KBM-7 (cell line): ENCODE results near the gene LMO4.

Experiments used
- DNase-seq: peaks from one replicate; pipeline ENCODE4 v3.0.0-alpha.2; 2015
- in situ Hi-C: fragments of 300-500 bp; cut with MboI; formaldehyde crosslinking; loops from 2 replicates; pipeline ENCODE4 v1.14.3; 2020; ENCODE audit warnings: low sequenced_read_pairs, low pct_unique_long_range_greater_than_20kb, mixed read lengths

The LMO4 gene, protein sequence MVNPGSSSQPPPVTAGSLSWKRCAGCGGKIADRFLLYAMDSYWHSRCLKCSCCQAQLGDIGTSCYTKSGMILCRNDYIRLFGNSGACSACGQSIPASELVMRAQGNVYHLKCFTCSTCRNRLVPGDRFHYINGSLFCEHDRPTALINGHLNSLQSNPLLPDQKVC

DNA sequence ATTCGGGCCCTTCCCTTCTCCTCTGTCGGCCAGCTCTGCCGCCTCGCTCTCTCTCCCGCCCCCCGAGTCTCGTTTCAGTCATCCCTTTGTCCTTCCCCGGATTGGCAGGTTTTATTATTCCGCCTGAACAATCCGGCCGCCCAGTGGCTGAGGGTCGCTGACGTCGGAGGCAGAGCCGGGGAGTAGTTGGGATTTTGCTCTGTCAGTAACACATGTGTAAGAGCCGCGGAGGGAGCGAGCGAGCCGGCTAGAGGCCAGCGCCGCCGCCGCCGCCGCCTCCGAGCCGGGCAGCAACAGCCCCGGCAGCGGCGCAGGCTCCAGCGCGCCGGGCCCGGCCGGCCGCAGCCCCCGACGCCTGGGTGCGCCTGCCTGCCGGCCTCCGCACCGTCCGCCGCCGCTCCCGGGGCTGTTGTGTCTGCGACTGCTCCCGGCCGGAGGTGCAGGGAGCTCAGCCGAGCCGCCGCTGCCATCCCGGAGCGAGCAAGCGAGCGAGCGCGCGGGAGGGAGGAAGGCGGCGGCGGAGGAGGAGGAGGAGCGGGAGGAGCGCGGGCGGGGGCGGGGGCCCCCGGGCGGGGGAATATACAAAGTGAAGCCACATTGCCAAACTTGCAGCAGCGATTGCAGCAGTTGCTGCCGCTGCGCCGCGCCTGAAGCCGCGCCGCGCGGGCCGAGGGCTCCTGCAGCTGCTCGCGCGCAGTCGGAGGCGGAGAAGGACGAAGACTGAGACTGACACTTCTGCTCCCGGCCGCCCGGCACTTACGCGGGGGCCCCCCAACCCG, at the start of gene LMO4:
TSS of gene LMO4 (plus strand) at position 609 of the 779 bp plus-strand sequence. CDS start 3,136 bp downstream, outside the sequence.
- DNase-seq, result peak; percentile 98
- in situ Hi-C loops, result no loop called here

DNA sequence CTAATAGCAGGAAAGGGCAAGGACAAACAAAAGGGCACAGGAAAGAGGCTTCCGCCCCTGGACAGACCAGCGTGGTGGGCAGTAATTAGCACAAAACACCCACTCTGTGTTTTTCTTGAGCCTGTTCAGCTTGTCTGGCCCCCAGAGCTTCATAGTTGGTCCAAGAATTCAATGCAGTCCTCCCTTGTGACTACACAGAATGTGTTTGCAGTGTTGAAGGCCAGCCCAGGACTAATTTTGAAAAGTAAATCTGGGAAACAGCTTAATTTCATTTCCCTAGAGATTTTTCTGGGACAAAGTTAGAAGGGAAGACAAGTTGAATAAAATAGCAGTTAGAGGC, 49.2 kb upstream of the LMO4 start:
- no peak for DNase-seq
- in situ Hi-C loops, result no loop called here

DNA sequence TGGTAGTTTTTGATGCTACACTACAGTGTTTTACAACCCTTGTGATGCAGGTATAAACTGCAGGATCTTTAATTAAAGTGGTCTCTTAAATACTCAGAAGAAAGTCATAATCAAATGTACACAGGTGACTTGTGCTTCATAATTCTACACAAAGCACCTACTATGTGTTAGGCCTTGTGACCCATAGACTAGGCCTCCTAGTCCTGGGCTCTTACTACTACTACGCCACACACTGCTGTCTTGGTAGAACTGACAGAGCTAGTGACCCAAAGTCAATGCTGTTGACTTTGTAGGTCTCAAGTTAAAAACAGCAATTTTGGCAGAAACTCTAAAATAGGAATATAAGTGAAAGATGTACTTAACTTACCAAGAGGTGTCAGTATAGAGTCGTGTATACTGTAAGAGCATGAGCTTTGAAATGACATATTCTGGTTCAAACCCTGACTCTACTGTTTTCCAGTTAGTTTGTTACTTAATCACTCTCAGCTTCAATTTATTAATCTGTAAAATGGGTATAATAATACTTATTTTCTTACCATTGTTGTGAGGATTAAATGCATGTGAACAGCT, 48.6 kb upstream of the LMO4 start:
- DNase-seq, result peak; percentile 9
- in situ Hi-C loops, result no loop called here

DNA sequence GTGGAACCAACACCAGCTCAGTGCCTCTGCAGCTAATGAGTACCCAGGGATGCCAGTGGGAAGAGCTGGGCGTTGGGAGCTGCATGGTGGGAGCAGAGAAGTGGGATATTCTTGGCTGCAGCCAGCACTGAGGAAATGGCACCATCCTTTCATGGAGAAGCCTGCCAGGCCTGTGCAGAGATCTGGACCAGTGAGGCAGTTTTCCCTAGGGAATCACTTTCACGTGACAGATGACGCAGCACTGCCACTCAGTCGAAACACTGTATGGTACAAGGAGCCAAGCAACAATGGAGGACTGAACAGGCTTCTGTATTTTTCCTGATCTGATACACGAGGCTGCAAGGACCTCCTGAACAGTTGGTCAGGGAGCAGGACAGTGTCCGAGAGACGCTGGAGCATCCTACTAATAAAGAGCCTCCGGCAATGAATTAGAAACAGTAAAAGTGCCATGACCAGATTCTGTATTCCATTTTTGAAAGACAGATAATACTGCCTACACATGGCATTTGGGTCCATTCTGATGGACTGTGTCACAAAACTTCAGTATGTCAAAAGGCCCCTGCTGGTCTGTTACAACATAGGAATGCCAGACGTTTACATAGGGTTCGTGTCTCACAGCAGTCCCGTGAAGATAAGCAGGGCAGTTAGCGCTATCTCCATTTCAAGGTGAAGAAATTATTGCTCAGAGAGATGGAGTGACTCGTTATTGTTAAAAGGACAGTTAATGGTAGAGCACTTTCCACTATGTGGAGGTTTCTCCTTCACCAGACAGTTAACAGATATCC, 44.0 kb upstream of the LMO4 start:
- DNase-seq, result no peak
- in situ Hi-C loops, result no loop called here

DNA sequence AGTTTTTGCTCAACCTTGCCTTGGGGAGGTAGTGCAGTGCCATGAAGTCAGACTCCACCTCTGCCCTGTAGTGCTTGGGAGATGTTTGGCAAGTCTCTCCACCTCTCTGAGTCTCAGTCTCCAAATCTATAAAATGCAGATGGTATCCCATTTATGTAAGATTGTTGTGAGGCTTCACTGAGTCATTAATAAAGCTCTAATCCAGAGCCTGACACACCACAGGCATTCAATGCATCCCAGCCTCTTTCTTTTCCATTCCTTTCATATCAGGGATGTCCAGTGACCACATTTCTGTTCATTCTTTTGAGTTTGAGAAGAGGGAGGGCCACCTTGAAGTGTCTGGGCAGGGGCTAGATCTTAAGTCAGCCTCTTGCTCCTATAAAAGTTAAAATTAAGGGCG, 37.6 kb upstream of the LMO4 start:
- in situ Hi-C loops, result no loop called here
- no peak for DNase-seq

DNA sequence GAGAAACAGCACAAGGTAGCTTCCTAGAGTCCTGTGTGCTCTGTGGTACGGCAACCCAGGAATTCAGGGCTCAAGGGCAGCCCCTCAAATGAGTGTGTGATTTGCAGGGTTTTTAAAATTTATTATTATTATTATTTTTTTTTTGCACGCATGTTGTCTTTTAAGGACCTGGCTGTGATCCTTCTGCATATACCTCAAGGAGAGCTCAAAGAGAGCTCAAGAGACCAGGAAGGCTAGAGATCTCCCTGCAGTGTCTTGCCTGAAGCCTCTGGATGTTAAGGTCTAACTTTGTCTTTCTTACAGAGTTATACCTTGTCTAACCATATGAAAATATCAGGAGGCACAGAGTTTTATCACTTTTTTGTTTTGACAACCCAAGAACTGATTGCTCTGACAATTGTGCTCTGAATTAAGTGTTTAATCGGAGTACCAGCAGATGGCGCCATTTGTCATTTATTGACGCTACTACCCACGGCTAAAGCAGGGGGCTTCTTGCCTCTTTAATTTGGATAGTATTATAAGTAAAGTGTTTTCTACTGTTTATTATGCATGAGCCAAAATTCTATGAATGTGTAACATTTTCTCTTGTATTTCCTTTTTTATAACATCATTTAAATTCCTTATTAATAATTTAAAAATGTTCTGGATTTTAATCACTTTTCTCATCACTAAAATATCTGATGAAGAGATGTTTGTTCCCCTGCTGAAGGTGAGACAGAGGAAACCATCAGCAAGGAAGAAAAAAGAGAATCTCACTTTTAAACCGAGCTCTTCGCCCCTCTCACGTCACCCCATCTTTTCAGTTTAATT, 35.8 kb upstream of the LMO4 start:
- DNase-seq, result peak; percentile 63
- in situ Hi-C loops, result no loop called here

DNA sequence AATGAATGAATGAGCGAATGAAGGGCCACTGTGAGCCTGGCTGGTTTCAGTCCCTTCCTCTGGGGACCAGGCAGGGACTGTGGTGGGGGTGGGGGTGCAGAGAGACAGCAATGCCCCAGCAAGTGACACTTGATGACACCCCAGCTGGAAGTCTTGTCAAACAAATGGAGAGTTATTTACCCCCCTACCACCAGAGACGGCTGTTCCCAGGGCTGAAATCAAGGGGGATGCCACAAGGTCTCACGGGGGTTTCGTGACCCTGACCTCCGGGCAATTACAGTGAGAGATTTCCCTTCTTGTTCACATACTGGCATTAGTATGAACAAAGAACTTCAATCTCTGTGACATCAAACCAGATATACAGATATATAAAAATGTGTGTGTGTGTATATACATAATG, 34.0 kb upstream of the LMO4 start:
- in situ Hi-C loops, result no loop called here
- no peak for DNase-seq

DNA sequence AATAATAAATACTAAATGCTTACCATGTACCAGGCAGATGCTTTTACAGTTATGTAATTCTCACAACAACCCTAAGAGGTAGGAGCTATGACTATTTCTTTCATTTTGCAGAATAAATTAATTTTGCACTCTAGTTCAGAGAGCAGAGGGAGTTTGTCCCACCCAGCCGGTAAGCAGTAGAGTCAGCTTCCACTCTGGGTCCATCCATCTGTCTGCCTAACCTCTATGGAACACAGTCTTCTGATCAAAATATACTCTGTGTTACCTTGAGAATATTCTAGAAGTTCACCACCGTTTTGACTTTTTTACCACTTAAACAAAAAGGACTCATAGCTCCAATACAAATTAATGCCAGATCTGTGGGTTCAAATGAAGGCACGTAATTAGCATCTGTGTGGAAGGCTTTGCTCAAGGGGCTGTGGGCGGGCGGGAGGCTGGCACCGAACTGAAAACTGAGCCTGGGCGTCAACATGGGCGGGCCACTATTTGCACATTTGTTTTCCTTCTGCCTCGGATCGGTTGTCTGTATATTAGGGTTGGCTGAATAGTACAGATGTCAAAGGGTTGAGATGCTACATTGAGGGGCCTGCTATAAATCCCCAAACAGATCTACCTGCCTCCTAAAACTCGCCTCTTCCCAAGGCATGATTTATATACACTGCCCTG, 33.1 kb upstream of the LMO4 start:
- in situ Hi-C loops, result no loop called here
- no peak for DNase-seq

DNA sequence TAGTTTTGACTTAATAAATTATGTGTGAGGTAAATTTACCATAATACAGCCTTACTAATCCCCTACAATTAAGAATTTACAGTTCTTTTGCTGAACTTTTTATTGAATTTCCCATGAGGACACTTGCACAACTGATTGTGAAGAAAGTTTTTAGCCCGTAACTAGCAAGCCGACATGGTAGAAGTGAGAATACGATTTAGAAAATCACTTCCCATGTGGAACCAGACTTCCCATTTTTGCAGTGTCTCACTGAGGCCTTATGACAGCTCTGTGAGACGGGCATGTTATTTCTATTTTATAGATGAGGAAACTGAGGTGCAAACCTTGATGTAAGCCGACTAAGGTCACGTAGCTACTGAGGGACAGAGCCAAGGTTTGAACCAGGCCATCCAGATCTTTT, 32.5 kb upstream of the LMO4 start:
- DNase-seq, result no peak
- in situ Hi-C loops, result no loop called here

DNA sequence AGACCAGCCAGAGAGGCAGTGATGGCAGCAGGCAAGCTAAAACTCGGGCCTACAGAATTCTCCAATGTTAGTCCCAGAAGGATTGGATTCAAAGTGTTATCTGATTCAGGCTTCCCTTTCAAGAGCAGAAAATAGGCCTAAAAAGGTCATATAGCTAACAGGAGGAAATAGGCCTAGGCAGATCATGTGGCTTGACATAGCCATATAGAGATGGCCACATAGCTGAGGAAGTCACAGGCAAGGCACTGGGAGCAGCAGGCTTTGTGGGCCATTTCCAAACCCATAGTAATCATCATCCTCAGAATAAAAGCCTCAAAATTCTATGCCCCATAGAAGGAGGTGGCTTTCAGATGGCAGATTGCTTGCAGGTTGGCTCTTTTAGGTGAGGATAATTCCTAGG, 29.0 kb upstream of the LMO4 start:
- in situ Hi-C loops, result no loop called here

DNA sequence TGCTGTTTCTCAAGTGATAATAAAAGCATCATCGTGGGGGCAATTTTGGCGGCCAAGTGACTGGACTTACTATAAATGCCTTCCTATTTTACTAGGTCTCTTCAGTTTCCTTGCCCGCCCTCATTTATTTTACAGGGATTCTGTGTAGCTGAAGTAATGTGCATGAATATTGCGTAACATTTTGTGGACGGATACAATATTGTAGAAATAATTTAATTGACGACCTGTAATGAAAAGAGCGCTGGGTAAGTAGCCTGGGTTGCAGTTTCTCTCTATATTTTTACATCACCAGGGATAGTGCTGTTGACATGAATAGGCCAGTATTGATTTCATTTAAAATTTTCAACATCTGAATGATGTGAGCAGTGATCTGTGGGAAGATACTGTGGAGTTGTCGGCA, 28.1 kb upstream of the LMO4 start:
- in situ Hi-C loops, result no loop called here
- DNase-seq, result no peak

More for the DNA sequence above, 29.0 kb upstream of the LMO4 start:
- DNase-seq, result no peak

DNA sequence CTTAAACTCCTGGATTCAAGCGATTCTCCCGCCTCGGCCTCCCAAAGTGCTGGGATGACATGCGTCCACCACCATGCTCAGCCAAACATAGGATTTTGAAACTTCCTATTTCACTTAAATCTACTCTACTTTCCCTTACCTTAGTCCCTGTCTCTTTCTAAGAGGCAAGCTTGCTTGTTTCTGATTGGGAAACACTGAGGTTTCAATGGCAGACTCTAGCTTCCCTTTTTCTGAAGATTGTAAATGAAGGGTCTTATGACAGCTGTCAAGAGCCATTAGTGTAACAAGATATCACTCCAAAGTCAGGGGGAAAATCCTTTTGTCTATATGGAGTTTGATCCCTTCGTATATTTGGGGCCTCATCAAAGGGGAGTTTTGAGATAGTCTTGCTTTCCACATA, 23.5 kb upstream of the LMO4 start:
- peak; percentile 65 for DNase-seq
- in situ Hi-C loops, result no loop called here

DNA sequence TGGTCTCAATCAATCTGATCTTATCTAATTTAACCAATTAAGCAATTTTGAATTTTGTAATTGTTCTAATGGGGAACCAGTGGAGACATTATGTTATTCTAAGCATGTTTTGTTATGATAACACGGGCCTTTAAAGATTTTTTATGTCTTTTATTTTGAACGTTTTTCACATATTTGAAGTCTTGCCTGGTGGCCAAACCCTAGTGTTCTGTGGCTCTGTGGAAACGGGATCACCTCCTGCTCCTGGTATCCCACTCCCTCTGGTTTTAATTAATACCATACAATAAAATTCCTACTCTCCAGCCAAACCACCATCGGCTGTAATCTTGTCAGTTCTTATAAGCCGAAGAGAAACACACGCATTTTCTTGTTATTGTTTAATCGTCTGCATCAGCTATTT, 22.9 kb upstream of the LMO4 start:
- no peak for DNase-seq
- in situ Hi-C loops, result no loop called here

DNA sequence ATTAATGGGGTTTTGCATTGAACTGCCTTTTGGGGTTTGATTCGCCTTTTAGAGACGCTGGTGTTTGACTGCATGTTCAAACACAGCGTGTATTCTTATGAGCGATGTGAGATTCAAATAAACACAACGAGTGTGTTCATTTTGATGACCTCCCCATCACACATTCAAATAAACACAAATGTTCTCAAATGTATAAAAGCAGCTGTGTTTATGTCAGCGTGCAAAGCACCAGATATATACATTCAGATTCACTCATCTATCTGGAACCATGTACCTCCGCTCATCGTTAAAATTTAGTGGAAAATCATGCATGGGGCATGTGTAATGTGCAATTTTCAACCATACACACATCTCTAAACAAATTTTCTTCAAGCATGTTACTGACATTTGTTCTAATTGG, 21.4 kb upstream of the LMO4 start:
- no peak for DNase-seq
- in situ Hi-C loops, result no loop called here

DNA sequence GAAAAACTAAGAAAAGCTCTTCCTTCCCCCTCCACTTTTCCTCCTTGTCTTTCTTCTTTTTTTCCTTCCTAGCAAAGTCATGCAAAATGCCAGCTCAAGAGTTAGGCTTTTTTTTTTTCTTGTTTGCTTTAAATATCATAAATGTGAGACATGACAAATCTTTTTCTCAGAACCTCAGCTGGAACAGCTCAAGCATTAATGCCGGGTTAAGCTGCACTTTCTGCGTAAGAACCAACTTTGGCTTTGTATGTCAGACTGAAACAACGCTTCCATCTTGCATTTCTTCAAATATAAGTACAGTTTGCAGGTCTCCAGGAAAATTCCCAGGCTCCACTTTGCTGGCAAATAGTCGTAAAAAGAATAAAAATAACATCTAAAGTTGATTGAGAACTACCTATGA, 20.7 kb upstream of the LMO4 start:
- in situ Hi-C loops, result no loop called here
- no peak for DNase-seq

DNA sequence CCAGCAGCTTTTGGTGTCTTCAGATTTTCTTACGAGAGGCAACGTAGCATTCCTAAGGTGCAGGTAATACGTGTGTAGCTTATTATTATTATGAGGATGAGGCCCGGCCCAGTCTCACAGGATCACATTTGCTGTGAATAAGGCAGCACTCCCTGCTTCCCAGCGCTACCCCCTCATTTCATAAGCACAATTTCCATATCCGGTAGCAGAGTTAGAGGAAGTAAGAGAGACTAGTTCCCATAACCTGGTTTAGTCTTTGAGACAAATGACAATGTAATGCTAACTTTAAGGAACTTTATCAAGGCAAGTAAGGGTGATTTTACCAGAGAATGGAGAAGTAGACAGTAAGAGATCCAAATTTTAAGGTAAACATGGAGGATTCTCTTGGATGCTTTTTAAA, 14.6 kb upstream of the LMO4 start:
- no peak for DNase-seq
- in situ Hi-C loops, result no loop called here

DNA sequence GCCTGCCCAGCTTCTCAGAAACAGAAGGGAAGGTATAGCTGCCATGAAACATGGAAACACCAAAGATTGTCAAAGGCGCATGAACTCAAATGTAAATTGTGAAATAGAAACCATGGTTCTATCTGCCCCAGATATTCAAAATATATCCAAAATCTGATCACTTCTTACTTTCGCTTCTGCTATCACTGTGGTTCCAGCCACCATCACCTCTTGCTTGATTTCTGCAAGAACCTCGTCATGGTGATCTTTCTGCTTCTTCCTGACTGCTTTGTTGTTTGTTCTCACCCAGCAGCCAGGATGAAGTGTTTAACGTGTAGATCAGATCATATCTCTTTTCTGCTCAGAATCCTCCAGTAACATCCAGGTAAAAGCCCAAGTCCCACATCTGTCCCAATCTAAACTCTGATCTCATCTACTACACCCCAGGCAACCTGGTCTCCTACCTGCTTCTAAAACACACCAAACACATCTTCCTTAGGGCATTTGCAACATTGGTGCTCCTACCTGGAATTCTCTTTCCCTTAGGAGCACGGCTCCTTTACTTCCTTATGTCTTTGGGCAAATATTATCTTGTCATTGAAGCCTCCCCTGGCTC, 10.5 kb upstream of the LMO4 start:
- DNase-seq, result no peak
- in situ Hi-C loops, result no loop called here

DNA sequence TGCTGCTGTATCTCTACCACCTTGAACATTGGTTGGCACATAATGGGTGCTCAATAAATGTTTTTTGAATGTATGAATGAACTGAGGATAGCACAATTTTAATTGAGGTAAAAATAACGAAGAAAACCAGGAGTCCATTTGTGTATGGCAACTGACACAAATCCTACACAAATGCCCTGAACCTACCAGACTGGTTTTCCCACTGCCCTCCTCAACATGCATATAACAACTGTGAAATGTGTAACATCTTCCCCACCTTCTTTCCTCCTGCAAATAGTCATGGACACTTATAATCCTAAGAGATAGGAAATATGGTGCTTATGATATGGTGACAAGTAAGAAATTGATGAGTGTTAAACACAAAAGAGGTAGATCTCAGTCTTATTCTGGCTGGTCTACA, 9.9 kb upstream of the LMO4 start:
- in situ Hi-C loops, result no loop called here
- DNase-seq, result no peak
